GM12891 (cell line): ENCODE measurements around the gene TGFBR3.

ENCODE experiments used
- POLR2A ChIP-seq: IDR thresholded peaks from 2 replicates; pipeline ENCODE4 v1.6.1; 2011; ENCODE audit warnings: low read depth, low read length, control low read depth
- POLR2AphosphoS5 ChIP-seq: IDR thresholded peaks from 2 replicates; pipeline ENCODE4 v1.6.1; 2011; ENCODE audit warnings: low read depth, low read length, control low read depth
- POU2F2 ChIP-seq: IDR thresholded peaks from 2 replicates; pipeline ENCODE4 v1.6.1; 2011; ENCODE audit warnings: low read depth, mild to moderate bottlenecking, control low read depth, low read length, moderate library complexity

- no peak for TF ChIP-seq POLR2A
- no peak for TF ChIP-seq POLR2AphosphoS5
- TF ChIP-seq POU2F2: no peak
These were observed 93.4 kb downstream of the TGFBR3 start for GRCh38 chr1:91792489-91793071.
